ENCODE measurements around the gene ZNF791.
"Not testable (repeated sequence)": the region's sequence is repeated elsewhere in the genome, so short reads cannot be mapped to it uniquely, and the experiment has no call there.

The ZNF791 gene

DNA sequence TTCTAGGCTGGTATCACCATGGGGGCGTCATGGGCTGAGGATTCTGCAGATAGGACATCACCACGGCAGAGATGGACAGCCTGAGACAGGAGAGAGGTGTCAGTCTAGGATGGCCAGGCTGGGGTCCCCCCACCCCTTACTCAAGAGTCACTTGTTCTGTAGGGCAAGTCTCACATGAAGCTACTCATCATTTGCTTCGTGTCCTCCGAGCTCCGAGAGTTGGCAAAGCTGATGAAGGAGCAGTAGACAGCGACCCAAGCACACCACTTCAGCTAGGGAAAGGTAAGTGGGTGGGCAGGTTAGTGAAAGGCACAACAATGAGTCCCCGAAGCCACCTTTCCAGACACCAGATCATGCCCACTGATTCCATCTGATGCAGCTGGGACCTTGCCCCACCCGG, 57.6 kb downstream of the ZNF791 start:
- DNase-seq, result no peak

DNA sequence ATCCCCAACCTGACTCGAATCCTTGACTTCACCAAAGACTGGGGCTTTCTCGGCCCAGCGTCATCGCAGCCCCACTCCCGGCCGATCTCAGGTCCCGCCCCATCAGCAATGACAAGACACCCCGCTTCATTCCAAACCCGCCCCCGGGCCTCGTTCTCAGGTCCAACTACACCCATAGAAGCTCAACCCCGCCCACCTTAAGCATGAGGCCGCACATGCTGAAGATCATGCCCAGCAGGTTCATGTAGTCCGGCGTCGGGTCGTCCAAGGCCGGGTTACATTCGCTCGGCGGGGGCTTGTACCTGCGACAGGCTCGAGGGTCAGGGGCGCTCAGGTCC, 58.2 kb downstream of the ZNF791 start:
- peak; percentile 15 for DNase-seq

DNA sequence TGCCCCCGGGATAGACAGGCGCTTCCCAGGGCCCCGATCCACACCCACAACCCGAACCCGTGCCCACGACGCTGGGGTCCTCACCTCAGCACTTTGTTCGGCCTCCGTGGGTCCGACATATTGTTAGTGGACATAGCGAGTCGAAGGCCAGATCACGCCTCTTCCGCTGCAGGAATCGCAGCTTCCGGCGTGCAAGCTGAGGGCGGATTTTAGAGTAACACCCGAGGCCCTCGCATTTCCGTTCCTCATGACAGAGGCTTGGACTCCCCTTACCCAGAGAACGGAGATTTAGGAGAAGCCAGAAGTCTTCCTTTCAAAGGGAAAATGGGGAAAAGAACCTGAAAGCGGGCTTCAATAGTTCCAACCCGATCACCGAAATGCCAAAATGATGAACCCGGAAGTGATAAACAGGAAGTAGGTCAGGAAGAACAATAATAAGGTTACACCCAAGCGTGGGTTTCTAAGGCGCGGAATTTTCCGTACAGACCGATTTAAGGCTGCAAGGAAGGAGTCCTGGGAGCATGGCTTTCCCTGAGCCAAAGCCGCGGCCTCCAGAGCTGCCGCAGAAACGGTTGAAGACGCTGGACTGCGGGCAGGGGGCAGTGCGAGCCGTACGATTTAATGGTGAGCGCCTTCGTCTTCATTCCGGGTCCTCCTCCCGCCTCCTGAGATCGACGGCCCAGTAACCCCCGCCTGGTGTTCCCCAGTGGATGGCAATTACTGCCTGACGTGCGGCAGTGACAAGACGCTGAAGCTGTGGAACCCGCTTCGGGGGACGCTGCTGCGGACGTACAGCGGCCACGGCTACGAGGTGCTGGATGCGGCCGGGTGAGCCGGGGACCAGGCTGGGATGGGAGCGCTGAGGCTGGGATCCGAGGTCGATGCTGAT, 58.8 kb downstream of the ZNF791 start:
- peak; percentile 41 for DNase-seq

DNA sequence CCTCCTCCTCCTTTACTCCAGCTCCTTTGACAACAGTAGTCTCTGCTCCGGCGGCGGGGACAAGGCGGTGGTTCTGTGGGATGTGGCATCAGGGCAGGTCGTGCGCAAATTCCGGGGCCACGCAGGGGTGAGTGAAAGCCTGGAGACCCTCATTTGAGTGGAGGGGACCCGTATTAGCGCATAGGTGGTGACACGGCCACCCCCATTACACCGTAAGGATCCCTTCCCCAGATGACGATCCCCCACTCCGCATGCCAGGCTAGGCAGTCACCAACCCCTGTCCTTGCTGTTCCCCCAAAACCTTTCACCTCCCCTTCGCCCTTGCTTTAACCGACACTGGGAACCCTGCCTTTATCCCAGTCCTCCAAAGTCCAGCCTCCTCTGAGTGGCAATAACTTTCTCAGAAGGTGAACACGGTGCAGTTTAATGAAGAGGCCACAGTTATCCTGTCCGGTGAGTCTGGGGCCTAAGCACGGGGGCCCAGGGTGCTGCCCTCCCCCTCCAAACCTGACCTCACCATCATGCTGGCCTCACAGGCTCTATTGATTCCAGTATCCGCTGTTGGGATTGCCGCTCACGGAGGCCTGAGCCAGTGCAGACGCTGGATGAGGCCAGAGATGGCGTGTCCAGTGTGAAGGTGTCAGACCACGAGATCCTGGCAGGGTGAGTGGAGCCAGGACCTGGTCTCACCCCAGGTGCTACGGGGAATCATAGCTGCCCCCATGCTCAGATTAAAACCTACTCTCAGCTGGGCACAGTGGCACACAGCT, 59.6 kb downstream of the ZNF791 start:
- no peak for DNase-seq

DNA sequence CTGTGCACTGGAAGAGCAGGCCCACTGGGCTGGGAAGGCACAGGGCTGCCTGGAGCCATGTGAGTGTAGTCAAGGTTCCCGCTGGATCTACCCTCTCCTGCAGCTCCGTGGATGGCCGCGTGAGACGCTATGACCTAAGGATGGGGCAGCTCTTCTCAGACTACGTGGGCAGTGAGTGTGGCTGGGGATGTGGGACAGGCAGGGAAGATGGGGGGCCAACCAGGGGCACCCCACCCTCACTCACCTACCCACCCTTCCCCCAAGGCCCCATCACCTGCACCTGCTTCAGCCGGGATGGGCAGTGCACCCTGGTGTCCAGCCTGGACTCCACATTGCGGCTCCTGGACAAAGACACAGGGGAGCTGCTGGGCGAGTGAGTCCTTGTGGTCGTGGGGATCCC, 62.0 kb downstream of the ZNF791 start:
- DNase-seq, result no peak

DNA sequence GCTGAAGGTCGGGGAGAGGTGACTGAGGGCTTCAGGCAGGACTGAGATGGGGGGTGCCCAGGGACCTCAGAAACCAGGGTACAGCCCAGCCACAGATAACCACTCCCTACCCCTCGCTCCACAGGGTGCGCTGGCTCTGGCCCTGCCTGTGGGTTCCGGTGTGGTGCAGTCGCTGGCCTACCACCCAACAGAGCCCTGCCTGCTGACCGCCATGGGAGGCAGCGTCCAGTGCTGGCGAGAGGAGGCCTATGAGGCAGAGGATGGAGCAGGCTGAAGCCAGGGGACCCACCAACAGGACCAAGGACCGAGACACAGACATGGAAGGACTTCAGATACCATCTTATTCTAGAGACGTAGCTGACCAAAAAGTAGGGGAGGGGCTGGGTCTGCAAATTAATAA, 64.7 kb downstream of the ZNF791 start:
- DNase-seq, result no peak

DNA sequence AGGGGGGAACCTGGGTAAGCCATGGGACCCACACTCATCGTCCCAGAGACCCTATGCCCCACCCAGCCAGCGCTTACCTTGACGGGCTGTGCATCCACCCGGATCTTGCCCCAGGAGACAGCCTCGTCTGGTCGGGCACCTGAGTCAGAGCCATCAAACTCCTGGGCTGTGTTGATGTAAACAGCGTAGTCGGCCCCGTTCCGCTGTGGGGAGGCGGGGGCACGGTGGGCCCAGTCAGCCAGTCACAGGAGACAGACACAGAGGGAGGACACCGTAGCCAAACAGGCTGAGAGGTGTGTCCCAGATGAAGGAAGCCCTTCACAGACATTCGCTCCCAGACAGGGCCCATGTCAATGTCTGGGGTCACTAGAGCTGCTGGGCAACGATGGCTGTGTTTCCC, 65.2 kb downstream of the ZNF791 start:
- DNase-seq, result no peak

DNA sequence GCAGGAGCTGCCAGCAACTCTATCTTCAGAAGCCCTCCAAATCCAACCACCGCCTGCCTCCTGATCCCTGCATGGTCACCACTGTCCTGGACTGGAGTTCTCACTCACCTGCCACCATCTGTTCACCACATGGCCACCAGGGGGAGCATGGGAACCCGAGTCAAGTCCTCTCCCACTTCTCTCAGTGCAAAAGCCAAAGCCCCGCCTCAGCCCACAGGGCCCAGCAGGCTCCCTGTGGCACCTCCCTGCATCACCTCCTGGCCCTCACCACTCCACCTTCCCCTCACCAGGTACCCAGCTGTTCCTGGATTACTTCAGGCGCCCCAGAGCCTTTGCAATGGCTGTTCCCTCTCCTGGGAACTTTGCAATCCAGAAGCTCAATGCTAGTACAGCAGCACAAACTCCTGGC, 65.7 kb downstream of the ZNF791 start:
- DNase-seq, result peak; percentile 25

DNA sequence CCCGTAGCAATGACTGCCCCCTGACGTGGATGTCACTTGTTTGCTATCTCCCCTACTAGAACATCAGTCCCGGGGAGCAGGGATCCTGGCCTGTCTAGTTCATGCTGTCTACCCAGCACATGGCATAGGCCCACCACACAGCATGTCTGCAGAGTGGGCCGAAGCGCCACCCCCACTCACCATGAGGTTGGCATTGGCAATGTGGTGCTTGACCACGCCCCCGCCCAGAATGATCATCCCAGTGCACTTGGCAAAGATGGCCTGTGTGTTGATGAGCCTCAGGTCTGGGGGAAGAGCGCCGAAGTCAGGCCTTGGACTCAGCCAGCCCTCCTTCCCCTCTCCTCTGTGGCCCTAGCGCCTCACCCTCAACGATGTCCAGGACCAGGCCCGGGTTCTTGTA, 66.2 kb downstream of the ZNF791 start:
- DNase-seq, result no peak

DNA sequence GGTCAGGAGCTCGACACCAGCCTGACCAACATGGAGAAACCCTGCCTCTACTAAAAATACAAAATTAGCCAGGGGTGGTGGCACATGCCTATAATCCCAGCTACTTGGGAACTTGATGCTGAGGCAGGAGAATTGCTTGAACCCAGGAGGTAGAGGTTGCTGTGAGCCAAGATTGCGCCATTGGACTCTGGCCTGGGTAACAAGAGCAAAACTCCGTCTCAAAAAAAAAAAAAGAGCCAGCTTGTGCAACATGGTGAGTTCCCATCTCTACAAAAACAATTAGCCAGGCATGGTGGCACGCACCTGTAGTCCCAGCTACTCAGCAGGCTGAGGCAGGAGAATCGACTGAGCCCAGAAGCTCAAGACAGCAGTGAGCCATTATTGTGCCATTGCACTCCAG, 67.3 kb downstream of the ZNF791 start:
- DNase-seq, result not testable (repeated sequence)

DNA sequence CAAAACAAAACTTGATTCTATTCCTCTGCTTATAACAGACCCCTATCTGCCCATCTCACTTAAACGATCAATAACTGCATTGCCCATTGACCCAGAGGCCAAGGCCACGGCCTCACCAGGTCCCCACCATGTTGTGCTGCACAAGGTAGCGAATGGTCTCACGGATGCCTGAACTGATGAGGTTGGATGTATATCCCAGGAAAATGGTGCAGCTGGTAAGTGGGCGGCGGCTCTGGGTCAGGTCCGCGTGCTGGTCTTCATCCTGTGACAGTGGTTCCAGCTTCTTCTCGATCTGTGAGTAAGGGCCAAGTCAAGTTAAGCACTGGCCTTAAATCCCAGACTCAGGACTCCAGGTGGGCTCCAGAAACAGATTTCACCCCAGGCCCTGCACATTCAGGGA, 69.3 kb downstream of the ZNF791 start:
- no peak for DNase-seq

DNA sequence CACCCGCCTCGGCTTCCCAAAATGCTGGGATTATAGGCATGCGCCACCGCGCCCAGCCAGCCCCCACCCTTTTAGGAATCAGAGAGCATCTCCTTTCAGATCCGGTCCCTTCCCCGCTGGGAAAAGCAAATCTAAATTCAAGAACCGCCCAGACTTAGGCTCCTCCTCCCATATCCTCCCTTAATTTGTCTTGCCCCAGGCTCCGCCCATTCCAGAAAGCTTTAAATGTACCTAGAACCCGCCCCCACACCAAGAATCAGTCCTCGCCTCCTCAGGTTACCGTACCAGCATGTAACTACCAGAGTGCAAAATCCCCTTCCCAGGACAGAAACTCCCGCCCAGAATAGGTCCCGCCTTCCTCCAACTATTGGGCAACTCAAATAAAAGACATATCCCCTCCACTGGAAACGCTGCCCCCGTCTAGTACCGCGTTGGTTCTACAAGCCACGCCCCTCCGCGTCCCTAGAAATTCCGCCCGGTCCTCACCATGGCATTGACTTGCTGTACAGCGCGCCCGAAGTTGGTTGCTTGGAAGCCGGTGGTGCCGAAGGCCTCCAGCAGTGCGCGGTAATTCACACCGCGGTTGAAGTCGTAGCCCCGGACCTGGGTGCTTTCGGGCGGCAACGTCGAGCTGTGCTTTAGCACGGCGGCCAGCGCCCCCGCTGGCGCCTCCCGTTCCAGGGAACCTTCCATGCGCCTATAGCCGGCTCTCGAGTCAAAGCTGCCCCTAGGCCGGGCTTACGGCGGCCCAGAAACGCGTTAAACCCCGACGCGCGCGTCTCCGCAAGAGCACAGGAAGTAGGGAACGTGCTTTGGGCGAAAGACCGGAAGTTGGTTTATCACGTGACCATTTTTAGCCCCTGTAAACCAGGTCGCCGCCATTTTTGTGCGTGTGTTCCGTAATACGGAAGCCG, 70.6 kb downstream of the ZNF791 start, which contains the start of gene DHPS:
Gene DHPS (minus strand): TSS at position 807 of the 914 bp plus-strand sequence. CDS start 114 bp downstream, at position 693.
- peak; percentile 82 for DNase-seq
